Astrocyte (in vitro differentiated cells and primary cell): ENCODE data around the gene TMEM89.

Source experiments
- EZH2 ChIP-seq: IDR thresholded peaks from 2 replicates; pipeline ENCODE4 v1.6.1; 2012; ENCODE audit warnings: mild to moderate bottlenecking, low read length, inconsistent platforms; ENCODE audit not compliant: insufficient read depth
- TF ChIP-seq, protein P1 (sequence below): IDR thresholded peaks from 2 replicates; pipeline ENCODE4 v1.5.1; 2011; ENCODE audit warnings: low read depth, mild to moderate bottlenecking, inconsistent platforms, low read length, moderate library complexity; ENCODE audit not compliant: insufficient read depth

- TF ChIP-seq, protein P1, sequence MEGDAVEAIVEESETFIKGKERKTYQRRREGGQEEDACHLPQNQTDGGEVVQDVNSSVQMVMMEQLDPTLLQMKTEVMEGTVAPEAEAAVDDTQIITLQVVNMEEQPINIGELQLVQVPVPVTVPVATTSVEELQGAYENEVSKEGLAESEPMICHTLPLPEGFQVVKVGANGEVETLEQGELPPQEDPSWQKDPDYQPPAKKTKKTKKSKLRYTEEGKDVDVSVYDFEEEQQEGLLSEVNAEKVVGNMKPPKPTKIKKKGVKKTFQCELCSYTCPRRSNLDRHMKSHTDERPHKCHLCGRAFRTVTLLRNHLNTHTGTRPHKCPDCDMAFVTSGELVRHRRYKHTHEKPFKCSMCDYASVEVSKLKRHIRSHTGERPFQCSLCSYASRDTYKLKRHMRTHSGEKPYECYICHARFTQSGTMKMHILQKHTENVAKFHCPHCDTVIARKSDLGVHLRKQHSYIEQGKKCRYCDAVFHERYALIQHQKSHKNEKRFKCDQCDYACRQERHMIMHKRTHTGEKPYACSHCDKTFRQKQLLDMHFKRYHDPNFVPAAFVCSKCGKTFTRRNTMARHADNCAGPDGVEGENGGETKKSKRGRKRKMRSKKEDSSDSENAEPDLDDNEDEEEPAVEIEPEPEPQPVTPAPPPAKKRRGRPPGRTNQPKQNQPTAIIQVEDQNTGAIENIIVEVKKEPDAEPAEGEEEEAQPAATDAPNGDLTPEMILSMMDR = no peak
- no peak for TF ChIP-seq EZH2
Observed at GRCh38 chr3:48639944-48640606, 18.5 kb upstream of the TMEM89 start.
